Panc1 (cell line): ENCODE data around the gene BMF.

Experiments
- CTCF ChIP-seq: fragments of 450-650 bp; IDR thresholded peaks from 2 replicates; pipeline ENCODE4 v1.5.1; 2017; ENCODE audit warnings: mild to moderate bottlenecking
- REST ChIP-seq, 2 experiments: IDR thresholded peaks; 2 replicates each; pipeline ENCODE4 v1.6.1; 2011 to 2012; ENCODE audit warnings: low read depth in 2 of 2, control low read depth in 1 of 2, low read length in 1 of 2, mild to moderate bottlenecking in 1 of 2, moderate library complexity in 1 of 2; ENCODE audit not compliant: insufficient read depth in 1 of 2
- SIN3A ChIP-seq: IDR thresholded peaks from 2 replicates; pipeline ENCODE4 v1.6.1; 2012; ENCODE audit warnings: low read depth, mild to moderate bottlenecking, low read length, moderate library complexity, borderline replicate concordance; ENCODE audit not compliant: insufficient read depth

GRCh38 chr15:40121911-40122638, 13.4 kb upstream of the BMF start:
- TF ChIP-seq CTCF (no peak), REST (IDR thresholded peaks at IDR 0.05; ENCODE audit: insufficient read depth in 1 of 2, low read depth in 2 of 2, low read length in 1 of 2) (no peak), SIN3A (no peak)
